Cerebellar cortex (tissue), 1 donor: ENCODE data around the gene SRXN1.

Experiments used
- DNase-seq: peaks from one replicate; pipeline ENCODE4 v3.0.0-alpha.2; 2015; ENCODE audit warnings: low spot score

The SRXN1 gene

DNA sequence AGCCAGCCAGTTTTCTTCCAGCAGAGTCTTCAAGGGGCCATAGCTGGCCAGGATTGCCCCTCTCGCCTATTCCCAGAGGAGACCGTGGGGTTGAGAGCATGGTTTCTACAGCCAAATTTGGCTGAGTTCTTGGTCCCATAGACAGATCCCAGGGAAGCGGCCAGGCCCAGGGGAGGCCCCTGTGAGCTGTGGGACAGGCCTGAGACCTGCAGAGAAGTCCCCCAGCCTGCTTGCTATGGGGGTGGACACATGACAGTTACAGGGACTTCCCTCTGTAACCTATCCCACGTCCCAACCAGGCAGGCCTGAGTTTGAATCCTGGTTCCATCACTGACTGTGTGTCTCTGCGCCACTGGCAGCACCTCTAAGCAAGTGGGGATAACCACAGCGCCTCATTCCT lies 45.5 kb downstream of the SRXN1 start:
- DNase-seq = no peak

GRCh38 chr20:605237-605636 lies 47.8 kb downstream of the SRXN1 start:
- DNase-seq = no peak

DNA sequence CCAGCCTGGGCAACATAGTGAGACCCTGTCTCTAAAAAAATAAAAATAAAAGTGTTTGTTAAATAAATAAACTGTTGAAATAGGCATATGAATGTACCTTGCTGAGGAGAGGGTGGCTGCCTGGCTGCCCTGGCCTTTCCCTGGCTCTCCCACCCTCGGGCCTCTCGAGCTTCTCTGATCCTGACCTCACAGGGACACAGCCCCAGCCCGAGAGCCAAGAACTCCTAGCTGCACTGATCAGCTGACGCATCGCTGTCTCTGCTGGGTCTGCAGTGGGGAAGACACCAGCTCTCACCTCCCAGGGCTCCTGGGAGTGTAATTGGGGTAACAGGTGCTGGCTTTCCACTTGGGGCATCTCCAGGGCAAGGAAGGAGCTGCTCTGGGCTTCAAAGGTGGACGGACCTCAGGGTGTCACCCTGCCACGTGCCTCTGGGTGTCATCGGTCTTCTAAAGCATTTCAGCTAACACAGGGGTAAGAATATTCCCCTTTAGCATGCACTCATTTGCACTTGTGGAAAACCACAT lies 49.8 kb downstream of the SRXN1 start:
- no peak for DNase-seq

DNA sequence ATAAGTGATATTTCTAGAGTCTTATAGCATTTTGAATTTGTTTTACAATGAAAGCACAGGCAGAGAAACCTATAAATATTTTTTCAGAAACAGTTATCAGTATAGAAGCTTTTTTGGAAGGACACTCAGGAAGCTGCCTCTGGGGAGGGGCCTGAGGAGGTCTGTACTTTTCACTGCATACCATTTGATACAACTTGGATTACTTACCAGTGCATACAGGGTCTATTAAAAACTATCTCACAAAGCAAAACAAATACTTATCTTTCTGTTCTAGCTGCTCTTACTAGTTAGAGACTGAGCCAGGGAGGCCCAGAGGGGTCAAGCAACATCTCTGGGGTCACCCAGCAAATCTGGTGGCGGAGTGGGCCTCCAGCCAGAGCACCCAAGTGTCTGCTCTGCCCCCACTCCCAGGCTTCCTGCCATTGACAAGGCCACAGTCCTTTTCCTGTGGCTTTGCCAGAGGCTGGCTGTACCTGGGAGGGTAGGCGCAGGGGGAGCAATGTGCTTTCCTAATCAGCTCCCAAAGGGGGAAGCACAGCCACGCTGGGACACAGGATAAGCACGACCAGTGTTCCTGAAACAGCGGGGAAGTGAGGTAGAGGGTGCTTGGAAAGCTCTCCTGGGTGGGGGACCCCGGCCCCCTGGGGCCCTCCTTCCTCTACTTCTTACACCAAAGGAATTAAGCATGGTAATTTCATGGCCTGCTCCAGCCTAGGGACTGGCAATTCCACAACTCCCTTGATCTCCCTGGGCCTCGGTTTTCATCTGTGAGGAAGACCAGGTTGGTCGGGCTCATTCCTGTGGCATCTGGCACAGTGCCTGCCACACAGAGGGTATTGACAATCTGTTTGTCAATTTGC lies 50.7 kb downstream of the SRXN1 start:
- DNase-seq = no peak

DNA sequence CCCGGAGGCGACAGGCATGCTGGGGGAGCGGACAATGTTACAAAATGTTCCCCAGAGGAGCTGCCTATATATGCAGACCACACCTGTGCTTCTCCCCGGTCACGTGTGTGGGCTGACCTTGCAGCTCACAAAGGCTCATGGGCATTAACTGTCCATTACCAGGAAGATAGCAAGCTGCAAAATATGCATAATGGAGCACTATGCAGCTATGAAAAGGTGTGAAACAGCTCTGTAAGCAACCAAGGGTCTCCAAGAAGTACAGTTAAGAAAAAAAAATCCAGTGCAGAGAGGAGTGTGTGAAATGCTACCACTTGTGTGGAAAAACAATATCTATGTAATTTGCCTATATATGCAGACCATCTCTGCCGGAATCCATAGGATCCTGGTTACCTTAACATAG lies 52.3 kb downstream of the SRXN1 start:
- DNase-seq = no peak

DNA sequence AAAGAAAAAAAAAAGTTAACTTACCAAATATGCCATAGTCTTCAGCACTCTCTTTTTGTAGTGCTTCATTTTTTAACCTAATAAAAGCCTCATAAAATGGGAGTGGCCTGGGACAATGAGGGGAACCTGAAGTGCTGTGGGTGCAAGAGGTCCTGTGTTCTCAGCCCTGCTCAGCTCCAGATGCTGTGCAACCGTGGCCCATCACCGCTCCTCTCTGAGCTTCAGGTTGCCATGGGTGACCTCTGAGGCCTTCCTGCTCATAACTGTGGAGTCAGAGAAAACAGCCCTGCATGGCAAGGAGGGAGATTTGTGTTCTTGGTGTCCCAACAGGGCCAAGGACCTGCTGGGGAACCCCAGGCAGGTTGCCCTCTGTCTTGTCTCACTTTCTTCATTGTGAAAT lies 52.9 kb downstream of the SRXN1 start:
- DNase-seq = no peak

DNA sequence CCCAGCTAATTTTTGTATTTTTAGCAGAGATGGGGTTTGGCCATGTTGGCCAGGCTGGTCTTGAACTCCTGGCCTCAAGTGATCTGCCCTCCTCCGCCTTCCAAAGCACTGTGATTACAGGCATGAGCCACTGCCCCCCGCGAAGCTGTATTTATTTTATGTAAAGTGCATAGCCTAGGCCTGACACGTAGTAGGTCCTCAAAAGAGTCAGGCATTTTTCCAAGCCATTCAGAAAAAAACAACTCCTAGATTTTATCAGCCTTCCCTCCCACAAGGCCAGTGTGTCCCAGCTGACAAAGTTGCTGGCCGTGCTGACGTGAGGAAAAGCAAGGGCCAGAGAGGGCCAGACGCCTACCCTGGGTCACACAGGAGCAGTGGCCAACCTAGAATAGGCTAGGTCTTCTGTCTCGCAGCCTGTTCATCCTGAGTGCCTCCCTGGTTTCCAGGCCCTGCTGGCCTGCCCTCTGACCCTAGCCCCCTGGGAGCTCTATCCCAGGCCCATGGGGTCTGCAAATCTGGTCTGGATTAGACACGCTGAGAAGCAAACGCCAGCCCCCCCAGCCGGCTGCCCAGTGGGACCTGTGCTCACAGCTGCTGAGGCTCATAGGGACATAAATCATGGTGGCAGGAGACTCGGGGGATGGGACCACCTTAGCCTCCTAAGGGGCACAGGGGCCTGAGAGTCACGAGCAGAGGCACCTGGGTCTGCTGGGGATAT lies 54.7 kb downstream of the SRXN1 start:
- no peak for DNase-seq

GRCh38 chr20:597560-597959 lies 55.4 kb downstream of the SRXN1 start:
- no peak for DNase-seq
